ENCODE data around the gene INPP5J.

GRCh38 chr22:31107178-31107893, 15.4 kb upstream of the INPP5J start, which contains the start of gene SELENOM:
- TF ChIP-seq CTCF (IDR thresholded peaks at IDR 0.05 in 8 of 11, conservative IDR thresholded peaks at IDR 0.05 in 3 of 11) (peak; percentile 83 to 96 (median 89)), POLR2A (IDR thresholded peaks at IDR 0.05) (no peak), POLR2AphosphoS5 (IDR thresholded peaks at IDR 0.05) (peak; percentile 86 to 89 (median 87))

Data from spleen (tissue), 7 donors.